RWPE1 (cell line): ENCODE results near the gene LCN15.

ENCODE experiments used
- CTCF ChIA-PET: fragments of 350-600 bp; sonication (Branson Sonifier 250); formaldehyde crosslinking; extraction: SDS; loops from one replicate; lab custom pipeline; 2021; lab: Yijun Ruan, JAX
- POLR2A ChIA-PET: fragments of 400-600 bp; formaldehyde crosslinking; extraction: SDS; loops from one replicate; lab custom pipeline; 2020; ENCODE audit warnings: antibody characterized with exemption; ENCODE audit not compliant: low non-redundant PET; lab: Yijun Ruan, JAX
- DNase-seq: peaks from one replicate; pipeline ENCODE4 v3.0.0; 2012; ENCODE audit warnings: low spot score
- H3K27ac ChIP-seq: fragments of 450-650 bp; 2 replicates; pipeline ENCODE4 v1.5.1; 2017
- TF ChIP-seq, protein P1 (sequence below): fragments of 450-650 bp; conservative IDR thresholded peaks from 2 replicates; pipeline ENCODE4 v1.5.1; 2017; ENCODE audit warnings: low read depth, mild to moderate bottlenecking

LCN15 gene, protein sequence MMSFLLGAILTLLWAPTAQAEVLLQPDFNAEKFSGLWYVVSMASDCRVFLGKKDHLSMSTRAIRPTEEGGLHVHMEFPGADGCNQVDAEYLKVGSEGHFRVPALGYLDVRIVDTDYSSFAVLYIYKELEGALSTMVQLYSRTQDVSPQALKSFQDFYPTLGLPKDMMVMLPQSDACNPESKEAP

GRCh38 chr9:136764301-136764891 is at the start of gene LCN15:
LCN15 (minus strand) TSS chr9:136764518; CDS start chr9:136764488, 30 bp downstream.
- no peak for DNase-seq
- TF ChIP-seq, protein P1, sequence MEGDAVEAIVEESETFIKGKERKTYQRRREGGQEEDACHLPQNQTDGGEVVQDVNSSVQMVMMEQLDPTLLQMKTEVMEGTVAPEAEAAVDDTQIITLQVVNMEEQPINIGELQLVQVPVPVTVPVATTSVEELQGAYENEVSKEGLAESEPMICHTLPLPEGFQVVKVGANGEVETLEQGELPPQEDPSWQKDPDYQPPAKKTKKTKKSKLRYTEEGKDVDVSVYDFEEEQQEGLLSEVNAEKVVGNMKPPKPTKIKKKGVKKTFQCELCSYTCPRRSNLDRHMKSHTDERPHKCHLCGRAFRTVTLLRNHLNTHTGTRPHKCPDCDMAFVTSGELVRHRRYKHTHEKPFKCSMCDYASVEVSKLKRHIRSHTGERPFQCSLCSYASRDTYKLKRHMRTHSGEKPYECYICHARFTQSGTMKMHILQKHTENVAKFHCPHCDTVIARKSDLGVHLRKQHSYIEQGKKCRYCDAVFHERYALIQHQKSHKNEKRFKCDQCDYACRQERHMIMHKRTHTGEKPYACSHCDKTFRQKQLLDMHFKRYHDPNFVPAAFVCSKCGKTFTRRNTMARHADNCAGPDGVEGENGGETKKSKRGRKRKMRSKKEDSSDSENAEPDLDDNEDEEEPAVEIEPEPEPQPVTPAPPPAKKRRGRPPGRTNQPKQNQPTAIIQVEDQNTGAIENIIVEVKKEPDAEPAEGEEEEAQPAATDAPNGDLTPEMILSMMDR: no peak
- H3K27ac ChIP-seq: no peak within 1 kb of the TSS
- POLR2A ChIA-PET: no interaction called here
- CTCF ChIA-PET: no interaction called here

DNA sequence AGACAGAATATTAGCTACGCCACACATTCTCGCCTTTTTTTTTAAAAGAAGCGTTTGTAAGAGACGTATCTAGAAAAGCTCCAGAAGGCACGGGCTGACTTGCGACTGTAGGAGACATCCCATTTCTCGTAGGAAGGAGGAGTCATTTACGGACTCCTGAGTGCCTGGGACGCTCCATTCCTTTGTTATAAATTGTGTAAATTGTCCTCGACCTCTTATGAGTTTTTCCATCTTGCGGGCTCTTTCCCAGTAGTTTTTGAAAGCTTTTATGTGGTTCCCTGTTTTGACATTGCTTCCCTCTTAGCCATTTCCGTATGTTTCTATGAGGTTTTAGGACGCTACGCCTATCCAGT is 44.5 kb upstream of the LCN15 start:
- H3K27ac ChIP-seq: peak overlapping the region; percentile 91
- DNase-seq: no peak
- TF ChIP-seq, protein P1: no peak
- ChIA-PET CTCF (interaction anchor here (0.6 to 0.7 kb wide), 3 partner anchors 18 to 28 kb away, joined by 3 to 4 read pairs (median 3); no protein-coding TSS in a partner anchor), POLR2A (no interaction called here)

- TF ChIP-seq, protein P1: no peak
- H3K27ac ChIP-seq: peak overlapping the region; percentile 91
- POLR2A ChIA-PET: interaction anchor here (0.6 kb wide), 1 partner anchor 10 kb away, joined by 8 read pairs; no protein-coding TSS in a partner anchor
- peak; percentile 44 for DNase-seq
- CTCF ChIA-PET: interaction anchor here (0.6 to 3.4 kb wide), 4 partner anchors 16 to 35 kb away, joined by 3 to 16 read pairs (median 3); partner anchors contain the start of gene TMEM141
These were observed 43.9 kb upstream of the LCN15 start for GRCh38 chr9:136808075-136808805.

- ChIA-PET POLR2A (interaction anchor here (0.6 to 1.4 kb wide), 3 partner anchors 9 to 15 kb away, joined by 5 to 8 read pairs (median 6); no protein-coding TSS in a partner anchor), CTCF (interaction anchor here (0.6 to 3.4 kb wide), 4 partner anchors 15 to 227 kb away, joined by 3 to 16 read pairs (median 4); partner anchors contain the start of gene TMEM141)
- peak; percentile 97 for DNase-seq
- peak within 1 kb of the TSS; percentile 91 for H3K27ac ChIP-seq
- TF ChIP-seq, protein P1: no peak
These were observed 43.2 kb upstream of the LCN15 start, which contains the start of gene RABL6 for GRCh38 chr9:136807281-136808074. RABL6 (plus strand) TSS chr9:136807948; CDS start chr9:136808197, 249 bp downstream.

DNA sequence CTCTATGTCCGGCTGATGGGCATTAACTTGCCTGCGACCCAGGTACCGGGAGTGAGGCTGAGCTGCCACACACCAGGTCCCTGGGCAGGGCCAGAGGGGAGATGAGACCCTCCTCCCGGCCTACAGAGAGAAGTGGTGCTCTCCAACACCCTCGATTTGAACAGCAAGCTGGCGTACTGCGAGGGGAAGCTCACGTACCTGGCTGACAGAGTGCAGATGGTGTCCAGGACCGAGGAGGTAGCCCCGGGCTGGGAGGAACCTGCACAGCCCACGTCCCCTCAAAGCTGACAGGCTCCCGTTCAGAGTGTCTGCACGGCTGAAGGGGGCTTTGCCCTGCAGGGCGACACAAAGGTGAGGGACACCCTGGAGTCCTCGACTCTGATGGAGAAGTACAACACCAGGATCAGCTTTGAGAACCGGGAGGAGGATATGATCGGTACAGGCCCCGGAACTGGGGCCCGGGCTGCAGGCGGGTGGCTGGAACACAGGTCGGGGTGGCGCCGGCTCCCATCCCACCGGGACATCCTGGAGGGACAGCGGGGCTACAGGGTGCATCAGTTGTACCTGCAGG is 42.4 kb upstream of the LCN15 start:
- CTCF ChIA-PET: interaction anchor here (0.6 to 3.4 kb wide), 4 partner anchors 9 to 228 kb away, joined by 3 to 16 read pairs (median 4); partner anchors contain the start of gene TMEM141
- TF ChIP-seq, protein P1: no peak
- H3K27ac ChIP-seq: peak overlapping the region; percentile 91
- DNase-seq: no peak
- POLR2A ChIA-PET: interaction anchor here (0.6 to 1.4 kb wide), 2 partner anchors 10 to 14 kb away, joined by 5 to 6 read pairs; no protein-coding TSS in a partner anchor
